ENCODE data around the gene SYNCRIP.

Gene SYNCRIP

GRCh38 chr6:85574932-85575598, 67.6 kb downstream of the SYNCRIP start:
- no peak for TF ChIP-seq CSRNP3 (CRISPR knock-in tag; IDR thresholded peaks at IDR 0.05)
- TF ChIP-seq ZFP3 (CRISPR knock-in tag; IDR thresholded peaks at IDR 0.05): no peak
- no peak for TF ChIP-seq TSHZ2 (CRISPR knock-in tag; IDR thresholded peaks at IDR 0.05)
- TF ChIP-seq OSR1 (CRISPR knock-in tag; IDR thresholded peaks at IDR 0.05): no peak
- TF ChIP-seq ARNTL (CRISPR knock-in tag; IDR thresholded peaks at IDR 0.05; ENCODE audit: borderline replicate concordance, low read depth): no peak
- TF ChIP-seq TOX (CRISPR knock-in tag; IDR thresholded peaks at IDR 0.05; ENCODE audit: borderline replicate concordance): no peak
- TF ChIP-seq RARB (CRISPR knock-in tag; IDR thresholded peaks at IDR 0.05): no peak
- no peak for TF ChIP-seq ZNF565 (CRISPR knock-in tag; conservative IDR thresholded peaks at IDR 0.05; ENCODE audit: low read depth)
- no peak for TF ChIP-seq PPARA (CRISPR knock-in tag; IDR thresholded peaks at IDR 0.05; ENCODE audit: borderline replicate concordance)
- no peak for TF ChIP-seq POU6F1 (CRISPR knock-in tag; IDR thresholded peaks at IDR 0.05; ENCODE audit: borderline replicate concordance, low read depth)
- TF ChIP-seq SNAI2 (CRISPR knock-in tag; IDR thresholded peaks at IDR 0.05): no peak
- no peak for TF ChIP-seq PATZ1 (CRISPR knock-in tag; IDR thresholded peaks at IDR 0.05; ENCODE audit: borderline replicate concordance)
- no peak for TF ChIP-seq ISL1 (CRISPR knock-in tag; IDR thresholded peaks at IDR 0.05)
- no peak for TF ChIP-seq GLIS3 (CRISPR knock-in tag; IDR thresholded peaks at IDR 0.05)
- TF ChIP-seq ZFP30 (CRISPR knock-in tag; IDR thresholded peaks at IDR 0.05): no peak
- no peak for TF ChIP-seq CREB5 (CRISPR knock-in tag; IDR thresholded peaks at IDR 0.05; ENCODE audit: low read depth)
- TF ChIP-seq ZC3H10 (CRISPR knock-in tag; IDR thresholded peaks at IDR 0.05): no peak
- no peak for TF ChIP-seq ZNF70 (CRISPR knock-in tag; IDR thresholded peaks at IDR 0.05)
- ATAC-seq: peak; percentile 90

- TF ChIP-seq RARB (CRISPR knock-in tag; IDR thresholded peaks at IDR 0.05) (no peak), ZFP30 (CRISPR knock-in tag; IDR thresholded peaks at IDR 0.05) (no peak), TSHZ2 (CRISPR knock-in tag; IDR thresholded peaks at IDR 0.05) (no peak), TOX (CRISPR knock-in tag; IDR thresholded peaks at IDR 0.05; ENCODE audit: borderline replicate concordance) (no peak), PPARA (CRISPR knock-in tag; IDR thresholded peaks at IDR 0.05; ENCODE audit: borderline replicate concordance) (no peak), GLIS3 (CRISPR knock-in tag; IDR thresholded peaks at IDR 0.05) (no peak), ESRRG (CRISPR knock-in tag; IDR thresholded peaks at IDR 0.05) (no peak), ZNF8 (CRISPR knock-in tag; IDR thresholded peaks at IDR 0.05) (no peak)
- peak; percentile 68 for ATAC-seq
Observed at GRCh38 chr6:85569323-85569722, 73.4 kb downstream of the SYNCRIP start.

Data from SK-N-SH treated with all-trans-retinoic acid at 6 μM for 48 hours (cell line).